NCI-H2227 treated with DMSO at 0.1 percent for 48 hours (cell line): ENCODE measurements around the gene CAPSL.
"Not testable (repeated sequence)": the region's sequence is repeated elsewhere in the genome, so short reads cannot be mapped to it uniquely, and the experiment has no call there.

Experiments used
- DNase-seq: peaks from one replicate; lab custom pipeline; 2025; lab: John Stamatoyannopoulos, UW

Gene CAPSL

GRCh38 chr5:35904443-35905132, 33.8 kb downstream of the CAPSL start:
- DNase-seq, result no peak

GRCh38 chr5:35903631-35904203, 34.7 kb downstream of the CAPSL start:
- DNase-seq, result no peak

- no peak for DNase-seq
Measured at GRCh38 chr5:35902046-35902672, 36.3 kb downstream of the CAPSL start.

- no peak for DNase-seq
Measured at GRCh38 chr5:35900972-35901695, 37.3 kb downstream of the CAPSL start.

GRCh38 chr5:35899800-35900199, 38.6 kb downstream of the CAPSL start:
- no peak for DNase-seq

- no peak for DNase-seq
Measured at GRCh38 chr5:35898952-35899660, 39.3 kb downstream of the CAPSL start.

- no peak for DNase-seq
Measured at GRCh38 chr5:35894131-35894530, 44.3 kb downstream of the CAPSL start.

GRCh38 chr5:35892799-35893198, 45.6 kb downstream of the CAPSL start:
- DNase-seq, result not testable (repeated sequence)

- no peak for DNase-seq
Measured at GRCh38 chr5:35890021-35891020, 48.1 kb downstream of the CAPSL start.

GRCh38 chr5:35887321-35888100, 50.9 kb downstream of the CAPSL start:
- no peak for DNase-seq

GRCh38 chr5:35886381-35886780, 52.0 kb downstream of the CAPSL start:
- DNase-seq, result no peak

- no peak for DNase-seq
Measured at GRCh38 chr5:35884773-35885172, 53.6 kb downstream of the CAPSL start.

- DNase-seq, result no peak
Measured at GRCh38 chr5:35884191-35884769, 54.1 kb downstream of the CAPSL start.

GRCh38 chr5:35881758-35882157, 56.7 kb downstream of the CAPSL start:
- no peak for DNase-seq

GRCh38 chr5:35880156-35880555, 58.3 kb downstream of the CAPSL start:
- DNase-seq, result no peak

GRCh38 chr5:35879649-35880048, 58.8 kb downstream of the CAPSL start:
- no peak for DNase-seq

- DNase-seq, result no peak
Measured at GRCh38 chr5:35879096-35879495, 59.3 kb downstream of the CAPSL start.

- DNase-seq, result no peak
Measured at GRCh38 chr5:35878079-35878478, 60.3 kb downstream of the CAPSL start.

- no peak for DNase-seq
Measured at GRCh38 chr5:35877655-35878054, 60.8 kb downstream of the CAPSL start.

- DNase-seq, result no peak
Measured at GRCh38 chr5:35876922-35877321, 61.5 kb downstream of the CAPSL start.
